Neural cell (in vitro differentiated cells): ENCODE measurements around the gene PRKD1. TPM values are rescaled to one million over a fixed set of nuclear protein-coding genes. Genes with fewer than 3 reads are reported as not detected.

Experiments used
- H2AFZ ChIP-seq: fragments of 200-600, 300-800 bp; sonication (generic), shearing (Covaris generic); 2 replicates; pipeline ENCODE4 v1.6.0; 2014; ENCODE audit warnings: low read depth, mild to moderate bottlenecking, antibody characterized with exemption, low read length, moderate library complexity
- H3F3A ChIP-seq: fragments of 200-600 bp; shearing (Covaris generic); 2 replicates; pipeline ENCODE4 v1.6.1; 2016; ENCODE audit warnings: mild to moderate bottlenecking, moderate library complexity, mixed read lengths, antibody characterized with exemption, low read length; ENCODE audit not compliant: insufficient read depth, poor library complexity, severe bottlenecking
- H3K27ac ChIP-seq: fragments of 200-600, 300-800 bp; sonication (generic), shearing (Covaris generic); 2 replicates; pipeline ENCODE4 v1.5.1; 2014; ENCODE audit warnings: mild to moderate bottlenecking, low read length, moderate library complexity
- H3K27me3 ChIP-seq: fragments of 300-800, 200-600 bp; sonication (generic), shearing (Covaris generic); 2 replicates; pipeline ENCODE4 v1.6.0; 2014; ENCODE audit warnings: mild to moderate bottlenecking, low read depth, low read length, moderate library complexity; ENCODE audit not compliant: insufficient read depth
- H3K36me3 ChIP-seq: fragments of 300-800, 200-600 bp; sonication (generic), shearing (Covaris generic); 2 replicates; pipeline ENCODE4 v1.5.1; 2014; ENCODE audit warnings: mild to moderate bottlenecking, antibody characterized with exemption, low read length, moderate library complexity; ENCODE audit not compliant: insufficient read depth
- H3K4me2 ChIP-seq: fragments of 300-800, 200-600 bp; sonication (generic), shearing (Covaris generic); 2 replicates; pipeline ENCODE4 v1.6.0; 2014; ENCODE audit warnings: mild to moderate bottlenecking, low read length
- H3K4me3 ChIP-seq: fragments of 300-800, 200-600 bp; sonication (generic), shearing (Covaris generic); 2 replicates; pipeline ENCODE4 v1.5.1; 2014; ENCODE audit warnings: mild to moderate bottlenecking, low read length, moderate library complexity
- H3K79me2 ChIP-seq: fragments of 200-600 bp; shearing (Covaris generic); replicated peaks from 2 replicates; pipeline ENCODE4 v1.6.0; 2014; ENCODE audit warnings: mild to moderate bottlenecking, low read length, moderate library complexity; ENCODE audit not compliant: insufficient read depth
- H3K9ac ChIP-seq: fragments of 300-800, 200-600 bp; sonication (generic), shearing (Covaris generic); 2 replicates; pipeline ENCODE4 v1.6.1; 2016; ENCODE audit warnings: mild to moderate bottlenecking, low read length, mixed read lengths
- H3K9me2 ChIP-seq: fragments of 200-600 bp; shearing (Covaris generic); 2 replicates; pipeline ENCODE4 v1.6.1; 2016; ENCODE audit warnings: mild to moderate bottlenecking, low read length, mixed read lengths; ENCODE audit not compliant: insufficient read depth
- H3K9me3 ChIP-seq: fragments of 200-600, 300-800 bp; sonication (generic), shearing (Covaris generic); 2 replicates; pipeline ENCODE4 v1.6.1; 2016; ENCODE audit warnings: mild to moderate bottlenecking, mixed run types, low read length, moderate library complexity, mixed read lengths
- H4K20me1 ChIP-seq: fragments of 200-600 bp; shearing (Covaris generic); 2 replicates; pipeline ENCODE4 v1.6.1; 2016; ENCODE audit warnings: mild to moderate bottlenecking, mixed run types; ENCODE audit not compliant: insufficient read depth
- CTCF ChIP-seq: fragments of 450-650 bp; IDR thresholded peaks from 2 replicates; pipeline ENCODE4 v1.5.1; 2014; ENCODE audit warnings: antibody characterized with exemption, mild to moderate bottlenecking, moderate library complexity; ENCODE audit not compliant: poor library complexity, severe bottlenecking
- EP300 ChIP-seq: fragments of 450-650 bp; conservative IDR thresholded peaks from 2 replicates; pipeline ENCODE4 v1.6.1; 2014; ENCODE audit warnings: antibody characterized with exemption, mild to moderate bottlenecking, moderate library complexity; ENCODE audit not compliant: poor library complexity, severe bottlenecking
- EZH2 ChIP-seq: fragments of 200-600, 300-800 bp; shearing (Covaris generic), sonication (generic); IDR thresholded peaks from 2 replicates; pipeline ENCODE4 v1.6.1; 2014; ENCODE audit warnings: antibody characterized with exemption, low read length, borderline replicate concordance, mild to moderate bottlenecking; ENCODE audit not compliant: insufficient read depth, poor library complexity, severe bottlenecking
- MXI1 ChIP-seq: fragments of 450-650 bp; conservative IDR thresholded peaks from 2 replicates; pipeline ENCODE4 v1.6.1; 2014; ENCODE audit warnings: antibody characterized with exemption, mild to moderate bottlenecking; ENCODE audit not compliant: poor library complexity, severe bottlenecking
- POLR2AphosphoS5 ChIP-seq: IDR thresholded peaks from 2 replicates; pipeline ENCODE4 v1.6.1; 2012
- RAD21 ChIP-seq: fragments of 450-650 bp; conservative IDR thresholded peaks from 2 replicates; pipeline ENCODE4 v1.6.1; 2014; ENCODE audit warnings: antibody characterized with exemption, mild to moderate bottlenecking, moderate library complexity
- REST ChIP-seq: IDR thresholded peaks from 2 replicates; pipeline ENCODE4 v1.6.1; 2012; ENCODE audit warnings: borderline replicate concordance
- SMC3 ChIP-seq: fragments of 450-650 bp; conservative IDR thresholded peaks from 2 replicates; pipeline ENCODE4 v1.6.1; 2014; ENCODE audit warnings: antibody characterized with exemption, mild to moderate bottlenecking, moderate library complexity; ENCODE audit not compliant: poor library complexity
- TAF1 ChIP-seq: IDR thresholded peaks from 2 replicates; pipeline ENCODE4 v1.6.1; 2012; ENCODE audit warnings: low read depth
- polyA plus RNA-seq: library from polyadenylated mRNA; depleted of rRNA; stranded (reverse); fragments of >200 nt; gene quantifications from 2 replicates; pipeline ENCODE4 v1.2.3, GENCODE V29; 2014

PRKD1 gene
- polyA plus RNA-seq, 1 donor from 2014 or later = 9.6 TPM

GRCh38 chr14:29810682-29811081, 117.0 kb downstream of the PRKD1 start:
- no peak overlapping the region for H2AFZ ChIP-seq
- H3K27ac ChIP-seq = no peak overlapping the region
- no peaks in the 10 kb centered on the region for H3K9me3 ChIP-seq
- H3K9ac ChIP-seq = no peak overlapping the region
- no peaks in the 10 kb centered on the region for H3K9me2 ChIP-seq
- no peak overlapping the region for H3K4me2 ChIP-seq
- TF ChIP-seq REST (no peak), MXI1 (no peak), CTCF (no peak), EP300 (no peak), RAD21 (no peak), POLR2AphosphoS5 (no peak), TAF1 (no peak), SMC3 (no peak), EZH2 (no peak)
- no peaks in the 10 kb centered on the region for H3K27me3 ChIP-seq
- no peak overlapping the region for H3K4me3 ChIP-seq
- no peaks in the 10 kb centered on the region for H3F3A ChIP-seq
- H4K20me1 ChIP-seq = no peaks in the 10 kb centered on the region
- no peaks in the 10 kb centered on the region for H3K79me2 ChIP-seq
- H3K36me3 ChIP-seq = no peaks in the 10 kb centered on the region

- H3K4me3 ChIP-seq = no peak overlapping the region
- H3K4me2 ChIP-seq = no peak overlapping the region
- no peaks in the 10 kb centered on the region for H3K36me3 ChIP-seq
- no peaks in the 10 kb centered on the region for H3F3A ChIP-seq
- no peaks in the 10 kb centered on the region for H3K27me3 ChIP-seq
- no peak overlapping the region for H2AFZ ChIP-seq
- no peak overlapping the region for H3K27ac ChIP-seq
- H3K9me2 ChIP-seq = no peaks in the 10 kb centered on the region
- H3K9ac ChIP-seq = no peak overlapping the region
- H3K9me3 ChIP-seq = no peaks in the 10 kb centered on the region
- no peaks in the 10 kb centered on the region for H3K79me2 ChIP-seq
- TF ChIP-seq MXI1 (no peak), RAD21 (no peak), CTCF (no peak), REST (no peak), TAF1 (no peak), EZH2 (no peak), POLR2AphosphoS5 (no peak), EP300 (no peak), SMC3 (no peak)
- H4K20me1 ChIP-seq = no peaks in the 10 kb centered on the region
Observed at GRCh38 chr14:29810064-29810463, 117.6 kb downstream of the PRKD1 start.
